Measurements from ENCODE around the gene PCMT1.

PCMT1 gene

DNA sequence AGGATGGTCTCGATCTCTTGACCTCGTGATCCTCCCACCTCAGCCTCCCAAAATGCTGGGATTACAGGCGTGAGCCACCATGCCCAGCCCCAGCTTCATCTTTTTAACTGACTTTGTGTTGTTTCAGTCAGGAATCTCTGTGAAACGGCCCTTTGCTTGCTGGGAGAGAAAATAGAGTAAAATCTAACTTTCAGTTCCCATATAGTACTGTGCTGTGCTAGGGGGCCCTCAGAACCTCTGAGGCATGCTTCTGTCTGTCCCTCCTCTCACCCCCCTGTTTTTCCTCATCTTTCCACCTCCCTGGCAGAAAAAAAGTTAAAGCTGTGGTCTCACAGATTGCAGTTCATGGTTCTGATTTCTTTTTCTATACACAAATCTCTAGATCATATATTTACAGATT is 66.2 kb downstream of the PCMT1 start:
- DNase-seq (ENCODE audit: low read depth), result no peak
- TF ChIP-seq CTCF (IDR thresholded peaks at IDR 0.05; ENCODE audit: low read depth, low read length) (no peak), POLR2A (IDR thresholded peaks at IDR 0.05; ENCODE audit: extremely low read depth, insufficient read length) (no peak), MYC (IDR thresholded peaks at IDR 0.05; ENCODE audit: low read depth, low read length) (no peak)
- TF ChIP-seq, protein P1, sequence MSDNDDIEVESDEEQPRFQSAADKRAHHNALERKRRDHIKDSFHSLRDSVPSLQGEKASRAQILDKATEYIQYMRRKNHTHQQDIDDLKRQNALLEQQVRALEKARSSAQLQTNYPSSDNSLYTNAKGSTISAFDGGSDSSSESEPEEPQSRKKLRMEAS (IDR thresholded peaks at IDR 0.05; ENCODE audit: low read depth, low read length), result no peak

GRCh38 chr6:149820506-149820905 is 71.0 kb downstream of the PCMT1 start:
- H3K4me3 ChIP-seq (ENCODE audit: low read depth, low read length), result no peak overlapping the region
- TF ChIP-seq, protein P1 (IDR thresholded peaks at IDR 0.05; ENCODE audit: low read depth, low read length), result no peak
- TF ChIP-seq CTCF (IDR thresholded peaks at IDR 0.05; ENCODE audit: low read depth, low read length), result peak; percentile 4
- no peak for DNase-seq (ENCODE audit: low read depth)

More for the DNA sequence above, 66.2 kb downstream of the PCMT1 start:
- no peak overlapping the region for H3K4me3 ChIP-seq (ENCODE audit: low read depth, low read length)

DNA sequence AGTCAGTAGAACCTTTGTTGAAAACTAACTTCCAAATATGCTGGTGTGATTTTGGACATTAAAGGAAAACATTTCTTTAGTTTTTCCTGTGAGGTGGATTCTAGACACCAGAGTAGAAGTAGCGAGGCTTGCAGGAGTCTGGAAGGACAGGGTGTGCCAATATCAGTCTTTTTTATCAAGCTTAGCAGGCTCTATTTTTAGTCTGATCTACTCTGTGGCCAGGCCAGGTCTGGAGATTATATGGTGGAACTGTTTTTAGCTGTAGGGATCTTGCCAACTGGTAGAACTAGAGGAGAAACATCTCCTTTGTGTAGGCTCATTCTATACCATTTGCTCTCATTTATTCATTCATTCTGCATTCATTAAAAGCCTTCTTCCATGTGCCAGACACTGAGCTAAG is 72.0 kb downstream of the PCMT1 start:
- TF ChIP-seq MYC (IDR thresholded peaks at IDR 0.05; ENCODE audit: low read depth, low read length) (no peak), CTCF (IDR thresholded peaks at IDR 0.05; ENCODE audit: low read depth, low read length) (no peak), POLR2A (IDR thresholded peaks at IDR 0.05; ENCODE audit: extremely low read depth, insufficient read length) (no peak)
- TF ChIP-seq, protein P1 (IDR thresholded peaks at IDR 0.05; ENCODE audit: low read depth, low read length), result no peak
- DNase-seq (ENCODE audit: low read depth), result no peak
- no peak overlapping the region for H3K4me3 ChIP-seq (ENCODE audit: low read depth, low read length)

GRCh38 chr6:149823013-149823412 is 73.5 kb downstream of the PCMT1 start:
- DNase-seq (ENCODE audit: low read depth), result no peak
- TF ChIP-seq POLR2A (IDR thresholded peaks at IDR 0.05; ENCODE audit: extremely low read depth, insufficient read length), result no peak
- no peak for TF ChIP-seq CTCF (IDR thresholded peaks at IDR 0.05; ENCODE audit: low read depth, low read length)
- TF ChIP-seq MYC (IDR thresholded peaks at IDR 0.05; ENCODE audit: low read depth, low read length), result no peak
- TF ChIP-seq, protein P1 (IDR thresholded peaks at IDR 0.05; ENCODE audit: low read depth, low read length), result no peak
- H3K4me3 ChIP-seq (ENCODE audit: low read depth, low read length), result no peak overlapping the region

DNA sequence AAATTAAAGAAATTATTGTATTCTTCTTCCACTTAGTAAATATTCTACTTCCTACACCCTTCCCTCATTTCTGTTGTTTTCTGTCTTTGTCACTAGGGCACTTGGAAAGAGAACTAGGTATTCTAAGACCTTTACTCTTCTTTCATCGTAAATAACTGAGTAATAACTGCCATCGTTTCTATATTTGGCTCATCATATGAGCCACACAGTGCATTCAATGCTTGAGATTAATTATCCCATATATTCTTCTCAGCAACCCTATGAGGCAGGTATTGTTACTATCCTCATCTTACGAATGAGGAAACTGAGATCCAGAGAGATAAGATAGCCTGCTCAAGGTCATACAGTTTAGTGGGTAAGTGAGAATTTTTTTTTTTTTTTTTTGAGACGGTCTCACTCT is 75.8 kb downstream of the PCMT1 start:
- DNase-seq (ENCODE audit: low read depth), result no peak
- H3K4me3 ChIP-seq (ENCODE audit: low read depth, low read length), result no peak overlapping the region
- TF ChIP-seq POLR2A (IDR thresholded peaks at IDR 0.05; ENCODE audit: extremely low read depth, insufficient read length) (no peak), CTCF (IDR thresholded peaks at IDR 0.05; ENCODE audit: low read depth, low read length) (no peak)
- TF ChIP-seq, protein P1 (IDR thresholded peaks at IDR 0.05; ENCODE audit: low read depth, low read length), result no peak

- no peak for DNase-seq (ENCODE audit: low read depth)
- H3K4me3 ChIP-seq (ENCODE audit: low read depth, low read length), result no peak overlapping the region
- TF ChIP-seq, protein P1 (IDR thresholded peaks at IDR 0.05; ENCODE audit: low read depth, low read length), result no peak
- no peak for TF ChIP-seq POLR2A (IDR thresholded peaks at IDR 0.05; ENCODE audit: extremely low read depth, insufficient read length)
- no peak for TF ChIP-seq MYC (IDR thresholded peaks at IDR 0.05; ENCODE audit: low read depth, low read length)
These were observed 81.3 kb downstream of the PCMT1 start for GRCh38 chr6:149830731-149831307.

Data from NB4 (cell line).